NCI-H69 (cell line): ENCODE data around the gene S1PR1.
"Not testable (repeated sequence)": the region's sequence is repeated elsewhere in the genome, so short reads cannot be mapped to it uniquely, and the experiment has no call there.

Source experiments
- DNase-seq: peaks from one replicate; lab custom pipeline; 2025; lab: John Stamatoyannopoulos, UW

The S1PR1 gene

GRCh38 chr1:101219924-101220870 lies 16.6 kb upstream of the S1PR1 start:
- DNase-seq: peak; percentile 75

GRCh38 chr1:101220906-101221305 lies 15.9 kb upstream of the S1PR1 start:
- no peak for DNase-seq

- no peak for DNase-seq
Observed at GRCh38 chr1:101221945-101222429, 14.8 kb upstream of the S1PR1 start.

GRCh38 chr1:101227837-101228236 lies 9.0 kb upstream of the S1PR1 start:
- DNase-seq: no peak

- DNase-seq: no peak
Observed at GRCh38 chr1:101228424-101229134, 8.2 kb upstream of the S1PR1 start.

- DNase-seq: not testable (repeated sequence)
Observed at GRCh38 chr1:101232182-101232581, 4.6 kb upstream of the S1PR1 start.

- DNase-seq: no peak
Observed at GRCh38 chr1:101233495-101233894, 3.3 kb upstream of the S1PR1 start.

- no peak for DNase-seq
Observed at GRCh38 chr1:101235216-101235695, 1.6 kb upstream of the S1PR1 start.

- DNase-seq: peak; percentile 52
Observed at GRCh38 chr1:101235696-101236515, 913 bp upstream of the S1PR1 start.

- peak; percentile 50 for DNase-seq
Observed at GRCh38 chr1:101237229-101237837, 514 bp downstream of the S1PR1 start.

GRCh38 chr1:101238031-101238628 lies 1.3 kb downstream of the S1PR1 start:
- peak; percentile 60 for DNase-seq

- DNase-seq: peak; percentile 87
Observed at GRCh38 chr1:101238681-101239094, 1.9 kb downstream of the S1PR1 start.

GRCh38 chr1:101239095-101240040 lies 2.5 kb downstream of the S1PR1 start:
- no peak for DNase-seq

GRCh38 chr1:101240041-101240430 lies 3.2 kb downstream of the S1PR1 start:
- DNase-seq: no peak

GRCh38 chr1:101241485-101242225 lies 4.8 kb downstream of the S1PR1 start:
- DNase-seq: no peak

- no peak for DNase-seq
Observed at GRCh38 chr1:101242324-101243050, 5.7 kb downstream of the S1PR1 start.

- DNase-seq: no peak
Observed at GRCh38 chr1:101243751-101244150, 6.9 kb downstream of the S1PR1 start.

GRCh38 chr1:101244842-101245241 lies 8.0 kb downstream of the S1PR1 start:
- DNase-seq: no peak
